ENCODE data around the gene UCMA.

- TF ChIP-seq CTCF (conservative IDR thresholded peaks at IDR 0.05 in 1 of 2, IDR thresholded peaks at IDR 0.05 in 1 of 2; ENCODE audit: extremely low read depth in 1 of 2, insufficient read depth in 1 of 2, low read depth in 1 of 2, low read length in 2 of 2): no peak
- TF ChIP-seq EZH2 (IDR thresholded peaks at IDR 0.05; ENCODE audit: borderline replicate concordance, low read length): no peak
These were observed 34.7 kb upstream of the UCMA start for GRCh38 chr10:13268841-13269240.
